Stimulated activated CD8-positive, alpha-beta memory T cell treated with anti-CD3 and anti-CD28 coated beads, Interleukin-7, amount 100 ng/mL, for 4 hours (primary cell): ENCODE results near the gene DPP10.

ENCODE experiments used
- DNase-seq, 2 donors: peaks; one replicate each; pipeline ENCODE4 v3.0.0-alpha.2; 2020; ENCODE audit warnings: low read depth in 2 of 2

Gene DPP10

DNA sequence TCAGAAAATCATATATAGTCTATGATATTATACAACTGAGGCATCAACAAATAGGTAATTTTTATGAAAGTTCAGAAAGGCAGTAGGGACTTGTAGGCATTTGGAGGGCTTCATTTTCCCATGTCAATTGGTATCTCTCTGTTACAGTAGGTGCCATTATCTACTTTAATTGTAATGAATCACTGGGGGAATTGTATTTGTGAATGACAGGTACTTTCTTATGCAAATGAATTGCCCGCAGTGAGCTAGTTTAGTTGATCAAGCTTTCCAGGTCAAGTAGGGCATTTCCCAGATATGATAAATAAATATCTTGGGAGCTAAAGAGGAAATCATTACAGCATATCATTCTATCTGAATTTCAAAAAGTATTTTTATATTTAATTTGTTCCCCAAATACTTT is 1116.3 kb downstream of the DPP10 start:
- no peak for DNase-seq

DNA sequence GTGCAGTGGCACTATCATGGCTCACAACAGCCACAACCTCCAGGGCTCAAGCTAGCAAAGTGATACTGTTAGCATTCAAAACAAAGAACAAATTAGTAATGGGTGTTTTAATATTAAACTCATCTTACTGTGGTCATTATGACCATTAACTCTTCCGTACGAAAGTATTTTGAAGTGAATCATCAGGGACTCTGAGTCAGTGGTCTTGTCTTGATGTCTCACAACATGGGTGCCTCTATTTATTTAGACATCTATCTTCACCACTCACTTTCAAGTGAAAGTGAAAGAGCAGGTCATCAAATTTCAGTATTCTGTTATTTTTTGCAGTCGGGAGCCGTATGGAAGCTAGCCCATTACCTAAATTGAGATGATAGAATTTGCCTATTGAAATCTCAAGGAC is 1118.2 kb downstream of the DPP10 start:
- no peak for DNase-seq

DNA sequence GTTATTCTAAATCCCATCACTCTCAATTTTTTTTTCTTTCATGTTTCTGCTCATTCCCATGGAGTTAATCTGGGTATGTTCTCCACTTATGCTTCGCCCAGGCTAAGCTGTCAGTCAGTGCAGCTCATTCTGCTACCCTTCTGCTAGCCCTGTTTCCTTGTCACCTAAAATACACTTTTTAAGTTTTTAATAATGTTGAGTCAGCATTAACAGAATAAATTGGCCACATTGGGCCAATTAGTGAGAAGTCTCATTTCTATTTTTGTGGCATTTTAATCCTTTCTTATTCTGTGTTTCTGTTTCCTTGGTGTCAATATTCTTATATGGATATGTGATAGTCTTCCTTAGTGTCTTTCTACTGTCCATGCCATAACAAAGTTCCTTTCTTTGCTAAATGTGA is 1126.2 kb downstream of the DPP10 start:
- no peak for DNase-seq

DNA sequence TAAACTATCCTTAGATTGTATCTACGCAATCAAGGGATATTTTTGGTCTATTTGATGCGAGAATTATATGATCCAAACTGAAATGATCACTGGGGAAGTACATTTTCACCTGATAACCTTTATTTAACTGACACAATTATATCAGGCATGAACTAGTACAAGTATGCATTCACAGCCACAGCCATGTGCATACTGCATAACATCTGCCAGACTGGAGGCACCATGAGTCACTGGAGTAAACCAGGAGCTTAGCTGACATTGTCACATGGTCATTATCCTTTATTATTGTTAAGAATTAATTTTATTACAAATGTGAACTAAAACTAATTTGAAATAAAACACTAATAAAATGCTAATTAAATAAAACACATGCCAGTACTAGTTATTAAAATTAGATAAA is 1127.1 kb downstream of the DPP10 start:
- no peak for DNase-seq

DNA sequence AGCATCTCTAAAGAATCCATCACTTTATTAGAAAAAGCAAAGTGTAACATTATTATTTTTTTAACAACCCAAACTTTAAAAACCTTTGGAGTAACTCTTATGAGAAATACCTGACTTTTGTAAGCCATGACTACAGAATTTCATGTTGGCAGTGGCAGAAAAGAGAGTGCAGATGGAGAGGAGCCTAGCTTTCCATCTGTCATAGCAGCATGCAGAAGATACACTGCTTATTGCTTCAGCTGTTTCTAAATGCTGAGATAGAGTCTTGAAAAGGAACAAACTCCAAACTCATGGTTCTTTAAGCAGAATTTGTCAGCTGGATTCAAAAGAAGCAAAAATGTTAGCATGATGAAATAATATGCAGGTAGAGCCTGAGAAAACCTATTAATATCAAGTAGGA is 1130.3 kb downstream of the DPP10 start:
- no peak for DNase-seq

DNA sequence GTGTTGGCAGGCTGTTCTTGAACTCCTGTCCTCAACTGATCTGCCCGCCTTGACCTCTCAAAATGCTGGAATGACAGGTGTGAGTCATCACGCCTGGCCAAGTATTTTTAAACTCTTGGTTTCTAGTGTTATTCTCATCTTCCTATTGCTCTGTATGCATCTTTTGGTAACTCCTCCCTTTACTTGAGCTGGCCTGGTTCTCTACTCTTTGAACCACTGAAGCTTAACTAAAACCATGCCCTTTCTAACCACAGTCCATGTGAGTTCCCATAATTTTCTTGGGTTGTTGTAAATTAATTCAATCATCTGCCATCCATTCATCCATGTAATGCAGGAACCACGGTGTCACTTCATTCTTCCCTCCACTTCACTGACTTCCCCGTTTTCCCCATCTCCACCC is 1131.3 kb downstream of the DPP10 start:
- no peak for DNase-seq

DNA sequence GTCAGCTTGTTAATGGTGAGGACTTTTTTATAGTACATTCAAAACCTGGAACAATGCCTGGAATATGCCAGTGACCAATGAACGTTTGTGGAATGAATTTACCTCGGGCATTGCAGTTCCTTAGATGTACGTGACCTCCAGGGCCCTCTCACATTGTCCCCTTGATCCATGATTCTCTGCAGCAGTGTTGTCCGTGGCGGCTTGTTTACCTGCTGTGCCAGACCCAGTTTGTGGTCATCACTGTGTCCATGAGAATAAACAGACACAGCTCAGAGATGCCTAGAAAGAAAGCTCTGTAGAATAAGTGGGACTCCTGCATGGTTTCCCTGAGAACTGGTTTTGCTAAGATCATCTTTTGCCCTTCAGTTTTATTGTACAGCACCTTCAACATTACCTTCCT is 1132.2 kb downstream of the DPP10 start:
- DNase-seq: no peak

DNA sequence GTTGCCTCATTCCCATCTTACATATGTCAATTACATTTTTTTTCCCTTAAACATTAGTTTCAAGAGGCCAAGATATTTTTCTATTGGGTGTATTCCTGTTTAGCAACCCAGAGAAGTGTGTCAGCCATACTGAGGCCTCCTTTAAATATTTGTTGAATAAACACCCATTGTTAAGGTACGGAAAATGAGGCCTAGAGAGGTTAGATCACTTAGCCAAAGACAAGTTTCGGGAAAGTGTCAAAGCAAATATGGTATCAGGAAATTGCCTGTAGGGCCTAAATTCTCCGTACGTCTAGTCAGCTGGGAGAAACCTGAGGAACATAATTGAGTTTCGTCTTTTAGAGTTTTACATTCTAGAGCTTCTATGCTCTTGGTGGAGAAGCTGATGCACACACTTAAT is 1138.3 kb downstream of the DPP10 start:
- DNase-seq: no peak

DNA sequence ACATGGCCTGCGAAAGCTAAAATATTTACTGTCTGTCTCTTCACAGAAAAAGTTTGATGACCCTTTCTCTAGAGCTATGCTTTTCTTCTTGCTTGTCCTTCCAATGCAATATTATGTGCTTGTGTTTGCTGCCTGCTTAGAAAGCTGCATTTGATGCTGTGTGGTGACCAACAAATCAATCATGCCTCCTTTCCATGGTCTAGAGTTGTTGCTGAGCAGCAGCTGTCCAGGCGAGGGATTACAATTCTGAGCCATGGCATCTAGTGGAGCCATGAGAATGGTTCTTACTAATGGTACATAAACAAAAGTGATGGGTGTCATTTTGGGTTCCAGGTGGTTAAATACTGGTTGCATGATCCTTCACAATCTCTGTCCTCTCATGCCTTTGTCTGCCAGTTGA is 1142.1 kb downstream of the DPP10 start:
- no peak for DNase-seq

DNA sequence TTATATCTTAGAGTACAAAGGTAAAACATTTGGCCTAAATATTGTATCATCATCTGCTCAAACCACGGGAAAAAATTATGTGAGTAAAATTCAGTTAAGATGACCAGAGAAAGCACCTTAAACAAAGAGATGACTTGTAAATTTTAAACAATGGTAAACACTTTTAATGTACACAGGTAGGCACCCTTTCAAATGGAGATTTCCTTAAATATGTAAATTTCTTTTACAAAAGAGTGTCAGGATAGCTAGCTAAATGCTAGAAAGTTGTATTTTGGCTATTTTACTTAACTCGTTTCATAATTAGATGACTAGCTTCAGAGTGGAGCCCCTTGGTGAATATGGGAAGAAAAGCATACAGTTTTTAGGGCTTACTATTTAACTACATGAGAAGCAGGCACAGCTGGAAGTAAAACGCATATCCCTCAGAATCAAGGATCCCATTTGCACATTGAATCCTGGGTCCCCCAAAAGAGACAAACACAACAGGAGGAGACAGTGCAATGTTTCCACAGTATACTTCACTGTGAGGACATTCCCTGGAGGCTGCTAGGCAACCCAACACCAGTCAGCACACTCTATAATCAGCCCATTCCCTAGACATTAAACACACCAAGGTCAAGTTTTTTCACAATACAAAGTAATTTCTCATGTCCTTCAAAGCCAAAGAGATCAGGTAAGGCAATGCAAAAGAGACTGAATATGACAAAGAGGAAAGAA is 1154.4 kb downstream of the DPP10 start:
- DNase-seq: no peak

DNA sequence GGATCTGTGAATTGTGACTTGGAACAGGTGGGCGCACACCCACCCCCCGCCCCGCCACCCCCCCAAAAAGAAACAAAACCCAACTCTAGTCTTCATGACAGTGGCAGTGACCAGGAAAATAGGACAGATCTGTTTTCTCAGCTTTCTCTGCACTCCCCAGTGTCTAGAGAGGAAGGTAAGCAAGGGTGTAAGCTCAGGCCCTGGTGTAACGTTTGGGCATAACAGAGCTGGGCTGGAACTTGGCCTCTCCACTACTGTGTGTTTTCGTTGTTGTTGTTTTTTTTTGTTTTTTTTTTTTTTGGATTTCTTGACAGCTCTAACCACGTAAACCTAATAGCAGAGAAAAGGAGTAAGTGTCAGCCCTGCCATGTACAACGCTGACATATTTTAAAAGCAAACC is 1160.8 kb downstream of the DPP10 start:
- no peak for DNase-seq

DNA sequence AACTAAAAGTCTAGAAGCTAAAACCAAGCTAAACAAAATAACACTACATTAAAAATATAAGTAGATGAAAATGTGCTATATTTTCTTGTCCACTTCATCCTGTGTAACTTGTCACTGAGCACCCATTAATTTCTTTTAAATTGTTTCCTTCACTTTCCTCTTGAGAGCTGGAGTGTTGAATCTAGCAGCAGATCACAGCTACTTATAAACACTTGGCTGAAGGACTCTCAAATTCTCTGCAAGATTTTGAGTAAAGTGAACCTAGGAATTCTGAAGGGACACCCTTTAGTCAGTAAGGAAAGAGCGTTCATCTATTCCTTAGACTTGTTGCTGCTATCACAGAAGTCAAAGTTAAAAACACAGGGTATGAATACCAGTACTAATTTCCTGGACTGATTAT is 1163.9 kb downstream of the DPP10 start:
- DNase-seq: no peak

DNA sequence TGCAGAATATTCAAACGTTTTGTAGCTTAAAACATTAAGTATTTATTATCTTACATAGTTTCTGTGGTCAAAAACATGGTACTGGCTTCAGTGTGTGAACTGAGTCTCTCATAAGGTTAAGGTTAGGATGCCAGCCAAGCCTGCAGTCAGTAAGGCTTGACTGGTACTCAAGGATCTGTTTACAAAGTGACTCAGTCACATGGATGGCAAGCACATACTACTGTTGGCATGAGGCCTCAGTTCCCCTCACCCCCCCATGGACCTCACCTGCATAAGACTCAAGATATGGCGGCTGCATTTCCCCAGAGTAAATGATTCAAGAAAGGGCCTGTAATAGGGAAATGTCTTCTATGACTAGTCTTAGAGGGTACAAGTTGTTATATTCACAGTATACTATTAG is 1167.5 kb downstream of the DPP10 start:
- DNase-seq: no peak

DNA sequence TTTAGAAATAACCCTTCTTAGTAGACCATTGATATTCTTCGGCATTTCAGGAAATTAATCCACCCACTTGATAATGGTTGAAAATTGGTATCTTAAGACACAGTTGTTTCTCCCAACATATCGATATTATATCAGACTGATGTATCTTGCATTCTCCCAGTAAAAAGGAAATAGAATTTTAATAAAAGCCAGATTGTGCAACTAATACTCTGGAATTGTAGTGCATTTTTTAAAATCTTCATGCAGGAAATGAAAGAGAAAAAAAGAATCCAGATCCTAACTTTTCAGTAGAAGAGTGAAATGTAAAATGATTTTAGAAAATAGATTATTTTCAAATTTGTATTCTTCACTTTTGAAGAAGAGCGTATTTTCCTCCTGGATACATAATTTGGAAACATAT is 1168.4 kb downstream of the DPP10 start:
- DNase-seq: no peak

DNA sequence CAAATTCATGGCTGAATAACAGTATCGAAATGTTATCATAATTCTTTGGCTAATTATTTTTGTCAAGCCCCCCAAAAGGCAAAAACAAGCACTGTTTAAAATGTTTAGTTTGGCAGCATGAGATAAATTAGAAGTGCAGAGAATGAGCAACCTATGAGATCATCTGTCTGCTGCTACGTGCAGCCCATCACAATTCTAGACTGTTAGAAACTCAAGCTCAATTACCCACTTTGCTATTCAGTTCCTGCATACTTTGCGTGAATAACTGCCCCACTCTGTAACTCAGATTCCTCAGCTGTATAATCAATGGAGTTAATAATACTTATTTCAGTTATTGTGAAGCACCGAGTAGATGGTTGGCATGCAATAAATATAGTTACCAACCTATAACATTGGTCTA is 1181.9 kb downstream of the DPP10 start:
- DNase-seq: no peak

DNA sequence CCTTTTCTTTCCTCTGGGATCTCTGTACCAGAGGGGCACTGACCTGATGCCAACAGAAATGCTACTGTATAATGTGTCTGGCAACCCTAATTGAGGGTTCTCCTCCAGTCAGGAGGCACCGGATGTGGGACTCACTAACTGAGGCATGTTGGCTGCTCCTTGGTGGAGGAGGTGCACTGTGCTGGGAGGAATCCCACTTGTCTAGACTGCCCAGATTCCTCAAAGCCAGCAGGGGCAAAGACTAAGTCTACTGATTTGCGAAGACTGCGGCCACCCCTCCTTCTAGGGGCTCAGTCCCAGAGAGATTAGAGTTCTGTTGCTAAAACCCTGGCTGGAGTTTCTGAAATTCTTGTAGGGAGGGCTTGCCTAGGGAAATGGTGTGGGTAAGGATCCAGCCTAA is 1192.1 kb downstream of the DPP10 start:
- no peak for DNase-seq

DNA sequence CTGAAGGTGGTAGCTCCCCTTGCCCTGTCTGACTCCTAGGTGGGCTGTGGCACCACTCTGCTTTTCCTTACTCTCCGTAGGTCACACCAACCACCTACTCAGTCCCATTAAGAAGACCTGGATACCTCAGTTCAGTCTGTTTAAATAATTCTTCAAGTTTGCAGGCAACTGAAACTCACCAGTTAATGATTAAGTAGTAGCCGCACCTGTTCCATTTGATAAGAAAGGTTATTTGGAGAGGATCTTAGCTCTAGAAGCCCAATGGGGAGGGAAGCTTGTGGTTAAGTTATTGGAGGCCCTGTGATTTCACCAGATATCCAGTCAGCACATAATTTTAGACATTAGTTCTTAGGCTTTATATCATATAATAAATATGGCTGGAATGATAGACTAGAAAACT is 1193.0 kb downstream of the DPP10 start:
- no peak for DNase-seq

DNA sequence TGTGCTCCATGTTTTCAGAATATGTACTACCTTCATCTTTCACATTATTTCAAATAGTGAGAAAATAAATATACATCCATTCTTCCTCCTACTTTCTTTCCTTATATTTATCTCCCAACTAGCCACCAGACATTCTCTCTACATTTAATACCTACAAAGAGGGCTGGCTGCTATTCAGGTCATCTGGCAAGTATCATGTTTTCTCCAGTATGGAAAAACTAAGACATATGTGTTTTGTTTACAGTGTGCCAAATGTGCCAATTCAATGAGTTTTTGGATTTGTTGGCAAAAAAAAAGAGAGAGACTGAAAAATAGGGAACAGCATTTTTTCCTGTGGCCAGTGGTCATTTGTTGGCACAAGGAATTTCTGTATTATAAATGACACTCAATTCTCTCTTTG is 1207.3 kb downstream of the DPP10 start:
- no peak for DNase-seq

DNA sequence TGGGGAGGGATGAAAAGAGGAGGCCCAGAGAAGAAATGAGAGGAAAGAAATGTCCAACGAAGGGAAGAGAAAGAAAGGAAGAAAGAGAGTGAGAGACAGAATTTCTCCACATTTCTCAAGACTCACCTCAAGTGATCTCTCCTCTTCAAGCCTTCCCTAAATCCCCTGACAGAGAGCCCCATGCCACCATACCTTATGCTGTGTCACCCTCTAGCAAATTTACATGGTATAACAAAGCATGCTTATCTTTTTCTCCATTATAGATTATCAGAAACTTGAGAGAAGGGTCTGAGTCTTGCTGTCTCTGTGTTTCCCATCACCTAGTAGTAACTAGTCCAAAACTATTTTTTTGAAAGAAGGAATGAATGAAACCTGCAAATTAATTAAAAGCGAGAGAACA is 1208.4 kb downstream of the DPP10 start:
- no peak for DNase-seq

DNA sequence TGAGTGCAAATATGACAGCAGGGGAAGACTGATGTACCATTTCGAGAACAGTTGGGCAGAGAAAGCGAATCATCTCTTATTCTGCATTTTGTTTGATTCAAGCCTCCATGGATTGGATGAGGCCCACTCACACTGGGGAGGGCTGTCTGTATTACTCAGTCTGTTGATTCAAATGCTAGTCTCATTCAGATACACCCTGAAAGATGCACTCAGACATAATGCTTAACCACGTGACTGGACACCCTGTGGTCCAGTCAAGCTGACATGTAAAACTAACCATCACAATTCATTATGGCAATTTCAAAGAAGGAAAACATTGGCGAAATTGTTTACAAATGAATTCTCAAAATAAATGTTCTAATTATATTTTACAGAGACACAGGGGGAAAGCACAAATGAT is 1210.2 kb downstream of the DPP10 start:
- no peak for DNase-seq

DNA sequence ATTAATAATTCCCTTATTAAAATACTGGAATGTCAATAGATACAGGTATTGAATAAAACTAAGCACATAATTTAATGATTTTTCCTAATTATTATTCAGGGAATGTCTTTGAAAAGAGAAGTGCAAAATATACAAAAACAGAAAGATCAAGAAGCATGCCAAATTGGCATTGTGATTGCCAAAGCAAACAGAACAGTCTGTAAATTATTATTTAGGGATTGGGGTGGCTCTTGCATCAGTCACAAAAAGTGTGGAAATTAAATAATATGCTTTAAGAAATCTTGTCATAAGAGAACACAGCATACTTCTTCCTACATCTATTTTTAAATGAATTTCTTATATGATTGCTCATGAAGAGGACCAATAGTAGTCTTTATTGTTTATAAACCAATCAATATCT is 1211.9 kb downstream of the DPP10 start:
- DNase-seq: no peak

DNA sequence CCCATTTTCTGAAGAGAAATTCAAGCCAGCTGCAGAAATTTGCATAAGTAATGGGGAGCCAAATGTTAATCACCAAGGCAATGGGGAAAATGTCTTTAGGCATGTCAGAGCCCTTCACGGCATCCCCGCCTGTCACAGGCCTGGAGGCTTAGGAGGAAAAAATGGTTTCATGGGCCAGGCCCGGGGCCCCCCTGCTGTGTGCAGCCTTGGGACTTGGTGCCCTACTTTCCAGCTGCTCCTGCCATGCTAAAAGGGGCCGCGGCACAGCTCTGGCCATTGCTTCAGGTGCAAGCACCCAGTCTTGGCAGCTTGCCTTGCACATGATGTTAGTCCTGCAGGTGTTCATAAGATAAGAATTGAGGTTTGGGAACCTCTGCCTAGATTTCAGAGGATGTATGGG is 1235.7 kb downstream of the DPP10 start:
- no peak for DNase-seq

DNA sequence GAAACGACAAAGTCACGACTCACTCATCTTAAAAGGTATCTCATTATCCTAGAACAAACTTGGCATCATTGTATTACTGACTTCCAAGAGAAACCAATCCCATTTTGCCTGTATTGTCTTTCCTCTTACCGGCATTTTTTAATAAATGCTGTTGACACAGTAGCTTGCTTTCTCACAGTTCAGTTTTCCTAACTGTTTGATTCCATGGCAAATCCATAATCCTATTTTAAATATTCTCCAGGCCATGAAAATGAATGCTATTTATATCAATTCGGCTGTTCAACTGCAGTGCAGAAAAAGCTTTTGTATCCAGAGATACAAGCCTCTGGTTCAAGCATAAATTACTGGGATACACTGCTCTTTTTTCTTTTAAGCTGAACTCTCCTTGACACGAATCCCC is 1241.9 kb downstream of the DPP10 start:
- no peak for DNase-seq

DNA sequence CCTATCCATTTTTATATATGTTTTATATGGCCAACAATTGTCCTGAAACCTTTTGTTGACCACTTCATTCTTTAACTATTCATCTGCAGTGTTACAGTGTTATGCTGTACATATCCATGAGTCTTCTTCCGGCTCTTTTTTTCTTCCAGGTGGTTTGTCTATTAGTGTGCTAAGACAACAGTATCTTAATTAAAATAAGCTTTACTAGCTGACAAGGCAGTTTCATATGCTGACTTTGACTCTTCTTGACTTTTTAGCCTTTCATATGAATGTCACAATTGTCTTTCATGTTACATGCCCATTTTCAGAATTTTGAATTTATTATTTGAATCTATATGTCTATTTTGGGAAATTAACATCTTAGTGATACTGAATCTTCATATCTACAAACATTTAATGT is 1249.0 kb downstream of the DPP10 start:
- no peak for DNase-seq

DNA sequence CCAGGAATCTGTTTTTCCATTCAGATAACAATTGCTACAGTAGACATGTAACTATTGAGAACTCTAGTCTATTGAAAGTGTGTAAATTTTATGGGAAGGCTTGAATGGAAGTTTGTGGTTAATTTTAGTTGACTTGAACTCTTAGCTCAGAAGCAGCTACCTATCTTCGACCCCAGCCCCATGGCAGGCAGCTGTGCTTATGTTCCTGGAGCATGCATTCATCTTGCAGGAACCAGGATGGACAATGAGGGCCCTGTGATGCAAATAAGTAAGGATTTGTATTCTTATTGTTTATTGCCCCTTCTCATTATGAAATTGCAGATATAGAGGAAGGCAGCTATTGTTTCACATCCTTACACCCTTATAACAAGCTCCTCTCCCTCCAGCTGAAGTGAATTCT is 1252.2 kb downstream of the DPP10 start:
- DNase-seq: no peak
